Sigmoid colon (tissue), 7 donors: ENCODE measurements around the gene PATJ. TPM values are rescaled to one million over a fixed set of nuclear protein-coding genes. Genes with fewer than 3 reads are reported as not detected.

Source experiments
- DNase-seq: peaks from one replicate; pipeline ENCODE4 v3.0.0-alpha.2; 2019
- H3K27ac ChIP-seq, 4 donors: fragments of 200-600 bp; sonication (generic); one replicate each; pipeline ENCODE4 v1.5.1; 2016 to 2019; ENCODE audit warnings: mild to moderate bottlenecking in 1 of 4
- H3K27me3 ChIP-seq, 3 donors: fragments of 200-600 bp; sonication (generic); one replicate each; pipeline ENCODE4 v1.5.1; 2019; ENCODE audit warnings: mild to moderate bottlenecking in 1 of 3
- H3K36me3 ChIP-seq, 4 donors: fragments of 200-600 bp; sonication (generic); one replicate each; pipeline ENCODE4 v1.5.1; 2016 to 2019
- H3K4me1 ChIP-seq, 4 donors: fragments of 200-600 bp; sonication (generic); one replicate each; pipeline ENCODE4 v1.5.1; 2017 to 2019
- H3K4me3 ChIP-seq, 4 donors: fragments of 200-600 bp; sonication (generic); one replicate each; pipeline ENCODE4 v1.5.1; 2017 to 2019; ENCODE audit warnings: mild to moderate bottlenecking in 2 of 4, moderate library complexity in 1 of 4
- H3K9me3 ChIP-seq, 4 donors: fragments of 200-600 bp in 3 of 4; sonication (generic) in 3 of 4; one replicate each; pipeline versions ENCODE4 v1.5.1 to v1.6.1; 2013 to 2019
- EP300 ChIP-seq, 4 donors: sonication (generic); formaldehyde crosslinking; IDR thresholded peaks; one replicate each; pipeline ENCODE4 v1.6.1; 2017; ENCODE audit warnings: antibody characterized with exemption in 4 of 4
- POLR2A ChIP-seq, 2 donors: fragments of 450-650 bp; IDR thresholded peaks; one replicate each; pipeline ENCODE4 v1.6.1; 2016; ENCODE audit warnings: antibody characterized with exemption in 2 of 2, mild to moderate bottlenecking in 2 of 2, moderate library complexity in 2 of 2
- POLR2AphosphoS5 ChIP-seq, 4 donors: sonication (generic); formaldehyde crosslinking; IDR thresholded peaks; one replicate each; pipeline ENCODE4 v1.6.1; 2017; ENCODE audit warnings: antibody characterized with exemption in 4 of 4
- WGBS, 2 donors: extraction: QIAGEN DNeasy Blood & Tissue Kit; methylation state at CpG; one replicate each; pipeline ENCODE4 v1.1.7; 2013; 5-methylcytosine and 5-hydroxymethylcytosine counted together
- intact Hi-C: fragments of 100-400 bp; cut with DNase I; formaldehyde crosslinking; loops from one replicate; pipeline ENCODE4 v1.15.1; 2023
- polyA plus RNA-seq, 3 donors: library from polyadenylated mRNA; stranded (reverse); fragments of 200-250 nt; gene quantifications; one replicate each; pipeline ENCODE4 v1.2.3, GENCODE V29; 2013
- total RNA-seq, 4 donors: library from RNA; depleted of rRNA; stranded (reverse); fragments of >200 nt; gene quantifications; one replicate each; pipeline ENCODE4 v1.1.0, GENCODE V29; 2016
- TF ChIP-seq, protein P1 (sequence below), 4 experiments: fragments of 450-650 bp in 3 of 4; fragments of 200-600 bp in 1 of 4; IDR thresholded peaks; one replicate each; pipeline ENCODE4 v1.5.1; 2016 to 2019; ENCODE audit warnings: antibody characterized with exemption in 4 of 4, mild to moderate bottlenecking in 3 of 4, moderate library complexity in 2 of 4
- donor health status: healthy with polysubstance abuse.
- donor health status: Bipolar disorder and iron deficiency.
- donor health status: healthy.

Gene PATJ
- total and polyA plus RNA-seq, 7 donors = 10.2 to 33.2 (median 21.3) TPM

DNA sequence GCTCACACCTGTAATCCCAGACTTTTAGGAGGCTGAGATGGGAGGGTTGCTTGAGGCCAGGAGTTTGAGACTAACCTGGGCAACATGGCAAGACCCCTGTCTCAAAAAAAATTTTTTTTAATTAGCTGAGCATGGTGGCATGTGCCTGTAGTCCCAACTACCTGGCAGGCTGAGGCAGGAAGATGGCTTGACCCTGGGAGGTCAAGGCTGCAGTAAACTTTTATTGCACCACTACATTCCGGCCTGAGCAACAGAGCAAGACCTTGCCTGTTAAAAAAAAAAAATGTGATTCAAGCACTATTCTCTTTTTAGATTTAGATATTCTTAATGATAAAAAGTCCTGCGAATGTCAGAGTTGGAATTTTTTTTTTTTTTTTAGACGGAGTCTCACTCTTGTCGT lies 349.8 kb downstream of the PATJ start:
- no peak for DNase-seq
- WGBS, 2 donors = 76 to 86% methylated on average over 4 of the region's 4 CpGs
- H3K4me3 ChIP-seq = no peak overlapping the region
- no peaks in the 10 kb centered on the region for H3K36me3 ChIP-seq
- no peaks in the 10 kb centered on the region for H3K27me3 ChIP-seq
- no peaks in the 10 kb centered on the region for H3K4me1 ChIP-seq
- H3K9me3 ChIP-seq = no peaks in the 10 kb centered on the region
- intact Hi-C loops = no loop called here
- no peak overlapping the region for H3K27ac ChIP-seq
- TF ChIP-seq POLR2AphosphoS5 (IDR thresholded peaks at IDR 0.05) = no peak
- TF ChIP-seq EP300 (IDR thresholded peaks at IDR 0.05) = no peak
- no peak for TF ChIP-seq POLR2A (IDR thresholded peaks at IDR 0.05)
- TF ChIP-seq, protein P1, sequence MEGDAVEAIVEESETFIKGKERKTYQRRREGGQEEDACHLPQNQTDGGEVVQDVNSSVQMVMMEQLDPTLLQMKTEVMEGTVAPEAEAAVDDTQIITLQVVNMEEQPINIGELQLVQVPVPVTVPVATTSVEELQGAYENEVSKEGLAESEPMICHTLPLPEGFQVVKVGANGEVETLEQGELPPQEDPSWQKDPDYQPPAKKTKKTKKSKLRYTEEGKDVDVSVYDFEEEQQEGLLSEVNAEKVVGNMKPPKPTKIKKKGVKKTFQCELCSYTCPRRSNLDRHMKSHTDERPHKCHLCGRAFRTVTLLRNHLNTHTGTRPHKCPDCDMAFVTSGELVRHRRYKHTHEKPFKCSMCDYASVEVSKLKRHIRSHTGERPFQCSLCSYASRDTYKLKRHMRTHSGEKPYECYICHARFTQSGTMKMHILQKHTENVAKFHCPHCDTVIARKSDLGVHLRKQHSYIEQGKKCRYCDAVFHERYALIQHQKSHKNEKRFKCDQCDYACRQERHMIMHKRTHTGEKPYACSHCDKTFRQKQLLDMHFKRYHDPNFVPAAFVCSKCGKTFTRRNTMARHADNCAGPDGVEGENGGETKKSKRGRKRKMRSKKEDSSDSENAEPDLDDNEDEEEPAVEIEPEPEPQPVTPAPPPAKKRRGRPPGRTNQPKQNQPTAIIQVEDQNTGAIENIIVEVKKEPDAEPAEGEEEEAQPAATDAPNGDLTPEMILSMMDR (IDR thresholded peaks at IDR 0.05) = no peak

DNA sequence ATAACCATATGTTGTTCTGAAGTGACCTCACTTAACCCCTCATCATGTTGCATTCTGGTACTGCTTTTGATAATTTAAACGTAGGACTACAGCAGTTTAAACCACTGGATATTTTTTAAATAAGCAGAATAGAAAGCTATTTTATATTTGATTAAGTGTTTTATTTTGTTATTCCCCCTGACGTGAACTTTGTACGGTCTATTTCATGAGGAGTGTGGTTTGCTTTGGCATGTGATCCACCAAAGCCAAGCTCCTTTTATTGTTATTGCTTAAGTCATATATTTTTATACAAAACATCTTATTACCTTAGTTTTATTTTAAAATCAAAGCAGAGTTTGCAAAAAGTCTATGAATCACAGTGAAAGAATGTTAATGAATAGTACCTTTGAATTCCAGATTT lies 351.0 kb downstream of the PATJ start:
- H3K36me3 ChIP-seq = no peaks in the 10 kb centered on the region
- TF ChIP-seq EP300 (IDR thresholded peaks at IDR 0.05) (no peak), POLR2AphosphoS5 (IDR thresholded peaks at IDR 0.05) (no peak), POLR2A (IDR thresholded peaks at IDR 0.05) (no peak)
- TF ChIP-seq, protein P1 (IDR thresholded peaks at IDR 0.05) = no peak
- H3K27me3 ChIP-seq = no peaks in the 10 kb centered on the region
- H3K9me3 ChIP-seq = no peaks in the 10 kb centered on the region
- intact Hi-C loops = no loop called here
- H3K4me1 ChIP-seq = no peaks in the 10 kb centered on the region
- H3K4me3 ChIP-seq = no peak overlapping the region
- WGBS, 2 donors = 17 to 48% methylated on average over 3 of the region's 3 CpGs
- H3K27ac ChIP-seq = no peak overlapping the region
- DNase-seq = no peak

DNA sequence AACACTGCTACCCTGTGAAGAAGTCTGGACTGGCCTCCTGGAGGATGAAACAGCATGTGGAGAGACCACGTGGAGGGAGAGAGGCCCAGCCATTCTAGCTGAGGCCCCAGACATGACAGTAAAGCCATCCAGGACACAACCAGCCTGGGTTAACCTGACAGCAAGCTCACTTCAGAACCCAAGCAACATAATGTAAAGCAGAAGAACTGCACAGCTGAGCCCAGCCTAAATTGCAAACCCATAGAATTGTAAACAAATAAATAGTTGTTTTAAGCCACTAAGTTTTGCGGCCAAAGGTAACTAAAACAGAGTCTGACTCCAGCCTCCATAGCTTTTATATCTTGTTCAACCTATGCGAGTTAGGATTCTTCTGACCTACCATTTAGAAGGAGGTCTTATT lies 355.2 kb downstream of the PATJ start:
- intact Hi-C loops = no loop called here
- H3K27ac ChIP-seq = no peak overlapping the region
- 95 to 97% methylated on average over 3 of the region's 3 CpGs for WGBS, 2 donors
- H3K4me1 ChIP-seq = no peaks in the 10 kb centered on the region
- H3K27me3 ChIP-seq = no peaks in the 10 kb centered on the region
- no peaks in the 10 kb centered on the region for H3K36me3 ChIP-seq
- no peaks in the 10 kb centered on the region for H3K9me3 ChIP-seq
- DNase-seq = no peak
- TF ChIP-seq POLR2A (IDR thresholded peaks at IDR 0.05) (no peak), EP300 (IDR thresholded peaks at IDR 0.05) (no peak), POLR2AphosphoS5 (IDR thresholded peaks at IDR 0.05) (no peak)
- H3K4me3 ChIP-seq = no peak overlapping the region

DNA sequence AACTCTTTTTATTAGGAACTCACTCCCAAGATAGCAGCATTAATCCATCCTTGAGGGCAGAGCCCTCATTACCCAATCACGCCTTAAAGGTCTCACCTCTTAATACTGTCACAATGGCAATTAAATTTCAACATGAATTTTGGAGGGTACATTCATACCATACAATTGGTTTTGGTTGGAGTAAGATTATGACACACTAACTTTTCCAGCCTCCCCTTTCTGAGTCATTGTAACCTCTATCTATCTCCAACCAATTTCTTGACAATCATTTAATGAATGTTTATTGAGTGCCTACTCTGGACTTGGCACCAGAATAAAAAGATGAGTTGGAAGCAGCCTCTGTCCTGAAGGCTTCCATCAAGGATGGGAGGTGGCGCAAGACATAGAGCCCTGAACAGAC lies 358.2 kb downstream of the PATJ start:
- no peaks in the 10 kb centered on the region for H3K36me3 ChIP-seq
- H3K27me3 ChIP-seq = no peaks in the 10 kb centered on the region
- intact Hi-C loops = no loop called here
- TF ChIP-seq EP300 (IDR thresholded peaks at IDR 0.05) (no peak), POLR2A (IDR thresholded peaks at IDR 0.05) (no peak), POLR2AphosphoS5 (IDR thresholded peaks at IDR 0.05) (no peak)
- TF ChIP-seq, protein P1 (IDR thresholded peaks at IDR 0.05) = no peak
- H3K4me3 ChIP-seq = no peak overlapping the region
- H3K4me1 ChIP-seq = no peaks in the 10 kb centered on the region
- no peaks in the 10 kb centered on the region for H3K9me3 ChIP-seq
- WGBS, 2 donors = 96 to 98% methylated on average over 2 of the region's 2 CpGs
- no peak for DNase-seq
- H3K27ac ChIP-seq = no peak overlapping the region

DNA sequence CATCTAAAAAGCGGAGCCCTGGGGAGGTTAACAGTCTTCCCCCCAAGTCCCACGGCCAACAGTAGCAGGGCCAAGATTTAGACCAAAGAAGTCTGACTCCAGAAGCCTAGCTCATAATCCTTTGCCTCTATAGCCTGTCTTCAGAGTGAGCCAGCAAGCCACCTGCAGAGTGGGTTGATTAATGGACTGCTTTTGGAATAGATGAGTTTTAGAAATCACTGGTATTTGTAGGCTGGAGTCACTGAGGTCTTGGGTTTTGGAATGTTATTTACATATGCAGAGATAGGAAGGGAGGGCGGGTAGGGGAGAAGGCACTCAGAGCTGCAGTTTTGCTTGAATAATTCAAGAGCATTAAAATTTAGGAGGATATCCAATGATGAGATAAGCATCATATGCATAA lies 361.6 kb downstream of the PATJ start:
- no peak overlapping the region for H3K27ac ChIP-seq
- H3K9me3 ChIP-seq = no peaks in the 10 kb centered on the region
- H3K27me3 ChIP-seq = no peaks in the 10 kb centered on the region
- DNase-seq = no peak
- 91 to 96% methylated on average over 3 of the region's 3 CpGs for WGBS, 2 donors
- H3K4me3 ChIP-seq = no peak overlapping the region
- no peak for TF ChIP-seq POLR2AphosphoS5 (IDR thresholded peaks at IDR 0.05)
- H3K36me3 ChIP-seq = no peaks in the 10 kb centered on the region
- intact Hi-C loops = no loop called here
- no peaks in the 10 kb centered on the region for H3K4me1 ChIP-seq

DNA sequence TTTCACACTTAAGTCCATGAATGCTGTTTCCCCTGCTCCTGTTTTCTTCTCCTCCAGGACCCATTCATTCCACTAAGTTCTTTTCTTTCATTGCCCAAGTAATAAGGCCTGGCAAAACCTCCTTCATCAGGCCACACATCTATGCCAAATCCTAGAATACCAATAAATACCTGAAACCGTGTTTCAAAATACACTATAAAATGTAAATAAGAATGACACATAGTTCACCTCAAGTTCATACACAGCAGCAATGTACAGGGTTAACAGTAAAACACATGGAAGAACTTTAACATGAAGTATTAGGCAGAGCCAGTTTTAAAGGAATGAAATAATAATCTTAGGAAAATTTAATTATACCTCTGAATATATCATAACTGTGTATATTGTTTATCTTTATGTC lies 365.6 kb downstream of the PATJ start:
- Histone ChIP-seq H3K36me3 (no peaks in the 10 kb centered on the region), H3K27me3 (no peaks in the 10 kb centered on the region), H3K4me1 (no peaks in the 10 kb centered on the region), H3K9me3 (no peaks in the 10 kb centered on the region), H3K4me3 (no peak overlapping the region), H3K27ac (no peak overlapping the region)
- no peak for DNase-seq
- TF ChIP-seq, protein P1 (IDR thresholded peaks at IDR 0.05) = no peak
- TF ChIP-seq POLR2AphosphoS5 (IDR thresholded peaks at IDR 0.05) (no peak), POLR2A (IDR thresholded peaks at IDR 0.05) (no peak), EP300 (IDR thresholded peaks at IDR 0.05) (no peak)
- 18 to 59% methylated on average over 1 of the region's 1 CpG for WGBS, 2 donors
- intact Hi-C loops = no loop called here
